Prostate gland (tissue), 2 donors: ENCODE measurements around the gene TMEM18. TPM values are rescaled to one million over a fixed set of nuclear protein-coding genes. Genes with fewer than 3 reads are reported as not detected.

Experiments
- DNase-seq: peaks from one replicate; pipeline ENCODE4 v3.0.0-alpha.2; 2019; ENCODE audit warnings: low spot score
- H3K27ac ChIP-seq, 2 donors: fragments of 200-600 bp; sonication (generic); 2 replicates each; pipeline ENCODE4 v1.5.1; 2017 to 2019
- H3K27me3 ChIP-seq: fragments of 200-600 bp; sonication (generic); replicated peaks from 2 replicates; pipeline ENCODE4 v1.5.1; 2019; ENCODE audit not compliant: insufficient read depth
- H3K36me3 ChIP-seq, 2 donors: fragments of 200-600 bp; sonication (generic); 1 replicate in 1 of 2; 2 replicates in 1 of 2; pipeline versions ENCODE4 v1.5.1 to v1.8.1; 2017 to 2019
- H3K4me1 ChIP-seq: fragments of 200-600 bp; sonication (generic); replicated peaks from 2 replicates; pipeline ENCODE4 v1.5.1; 2019
- H3K4me3 ChIP-seq, 2 donors: fragments of 200-600 bp; sonication (generic); 2 replicates each; pipeline ENCODE4 v1.5.1; 2017 to 2019
- H3K9me3 ChIP-seq: fragments of 200-600 bp; sonication (generic); 2 replicates; pipeline ENCODE4 v1.5.1; 2017
- POLR2A ChIP-seq: fragments of 450-650 bp; IDR thresholded peaks from one replicate; pipeline ENCODE4 v1.6.1; 2016; ENCODE audit warnings: antibody characterized with exemption, mild to moderate bottlenecking
- POLR2AphosphoS5 ChIP-seq: sonication (generic); formaldehyde crosslinking; IDR thresholded peaks from one replicate; pipeline ENCODE4 v1.6.1; 2017; ENCODE audit warnings: antibody characterized with exemption
- WGBS: methylation state at CpG from one replicate; pipeline ENCODE4 v1.1.5; 2018; 5-methylcytosine and 5-hydroxymethylcytosine counted together
- intact Hi-C: fragments of 100-400 bp; cut with DNase I; formaldehyde crosslinking; loops from one replicate; pipeline ENCODE4 v1.14.2; 2022
- total RNA-seq, 2 donors: library from RNA; depleted of rRNA; stranded (reverse); fragments of >200 nt; gene quantifications; one replicate each; pipeline ENCODE4 v1.1.0, GENCODE V29; 2016
- TF ChIP-seq, protein P1 (sequence below), 4 experiments: fragments of 200-600 bp in 2 of 4; fragments of 450-650 bp in 2 of 4; sonication (generic) in 2 of 4; IDR thresholded peaks; 1 replicate in 3 of 4; 2 replicates in 1 of 4; pipeline ENCODE4 v1.5.1; 2016 to 2019; ENCODE audit warnings: antibody characterized with exemption in 4 of 4, mild to moderate bottlenecking in 2 of 4, moderate library complexity in 2 of 4

Gene TMEM18
- total RNA-seq, 2 donors from 2014 or later, result 17.7 to 19.3 TPM

DNA sequence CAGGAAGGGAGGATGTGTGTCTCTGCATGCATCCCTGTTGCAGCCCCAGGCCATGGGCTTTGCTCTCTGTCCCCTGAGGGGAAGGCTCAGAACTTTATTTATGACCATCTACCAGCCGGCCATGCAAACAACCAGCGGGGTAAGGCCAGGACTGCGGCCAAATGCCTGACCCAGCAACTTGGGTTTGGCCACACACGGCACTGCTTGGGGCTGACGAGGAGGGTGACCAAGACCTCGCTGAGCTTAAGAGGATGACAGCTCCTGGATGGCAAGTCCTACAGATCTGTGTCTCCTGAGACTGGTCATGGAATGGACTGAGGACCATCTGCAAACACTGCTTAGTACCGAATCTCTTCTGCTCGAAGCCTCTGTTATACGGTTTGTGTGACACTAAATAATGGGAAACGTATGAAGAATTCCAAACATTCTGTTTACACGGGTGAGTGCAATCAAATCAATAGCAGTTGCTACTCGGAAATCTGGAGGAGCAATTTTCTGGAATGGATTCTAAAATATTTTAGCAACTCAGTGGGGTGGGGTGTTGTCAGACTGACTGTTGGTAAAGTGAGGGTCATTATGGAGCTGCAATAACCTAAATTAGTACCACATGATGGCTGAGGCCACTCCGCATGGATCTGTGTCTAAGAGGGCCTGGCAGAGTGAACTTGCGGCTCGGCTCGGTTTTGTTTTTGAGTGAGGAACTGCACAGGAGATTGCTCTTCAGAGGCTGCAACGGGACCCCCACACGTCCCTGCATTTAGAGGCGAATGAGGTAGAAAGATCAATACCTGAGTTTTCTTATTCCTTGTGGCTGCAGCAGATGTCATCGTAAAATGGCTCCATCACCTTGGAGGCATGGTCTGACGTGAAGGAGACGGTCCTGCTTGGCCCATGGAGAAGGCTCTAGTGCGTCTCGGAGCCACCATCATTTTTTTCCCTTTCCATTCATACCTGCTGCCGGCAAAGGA is 26.6 kb downstream of the TMEM18 start:
- Histone ChIP-seq H3K27ac (no peak overlapping the region), H3K9me3 (no peaks in the 10 kb centered on the region), H3K4me3 (no peak overlapping the region), H3K36me3 (no peaks in the 10 kb centered on the region), H3K27me3 (no peaks in the 10 kb centered on the region), H3K4me1 (no peaks in the 10 kb centered on the region)
- TF ChIP-seq, protein P1, sequence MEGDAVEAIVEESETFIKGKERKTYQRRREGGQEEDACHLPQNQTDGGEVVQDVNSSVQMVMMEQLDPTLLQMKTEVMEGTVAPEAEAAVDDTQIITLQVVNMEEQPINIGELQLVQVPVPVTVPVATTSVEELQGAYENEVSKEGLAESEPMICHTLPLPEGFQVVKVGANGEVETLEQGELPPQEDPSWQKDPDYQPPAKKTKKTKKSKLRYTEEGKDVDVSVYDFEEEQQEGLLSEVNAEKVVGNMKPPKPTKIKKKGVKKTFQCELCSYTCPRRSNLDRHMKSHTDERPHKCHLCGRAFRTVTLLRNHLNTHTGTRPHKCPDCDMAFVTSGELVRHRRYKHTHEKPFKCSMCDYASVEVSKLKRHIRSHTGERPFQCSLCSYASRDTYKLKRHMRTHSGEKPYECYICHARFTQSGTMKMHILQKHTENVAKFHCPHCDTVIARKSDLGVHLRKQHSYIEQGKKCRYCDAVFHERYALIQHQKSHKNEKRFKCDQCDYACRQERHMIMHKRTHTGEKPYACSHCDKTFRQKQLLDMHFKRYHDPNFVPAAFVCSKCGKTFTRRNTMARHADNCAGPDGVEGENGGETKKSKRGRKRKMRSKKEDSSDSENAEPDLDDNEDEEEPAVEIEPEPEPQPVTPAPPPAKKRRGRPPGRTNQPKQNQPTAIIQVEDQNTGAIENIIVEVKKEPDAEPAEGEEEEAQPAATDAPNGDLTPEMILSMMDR (IDR thresholded peaks at IDR 0.05), result no peak
- TF ChIP-seq POLR2A, result no peak
- no peak for TF ChIP-seq POLR2AphosphoS5
- 69% methylated on average over 25 of the region's 25 CpGs for WGBS
- intact Hi-C loops, result no loop called here
- DNase-seq, result no peak

DNA sequence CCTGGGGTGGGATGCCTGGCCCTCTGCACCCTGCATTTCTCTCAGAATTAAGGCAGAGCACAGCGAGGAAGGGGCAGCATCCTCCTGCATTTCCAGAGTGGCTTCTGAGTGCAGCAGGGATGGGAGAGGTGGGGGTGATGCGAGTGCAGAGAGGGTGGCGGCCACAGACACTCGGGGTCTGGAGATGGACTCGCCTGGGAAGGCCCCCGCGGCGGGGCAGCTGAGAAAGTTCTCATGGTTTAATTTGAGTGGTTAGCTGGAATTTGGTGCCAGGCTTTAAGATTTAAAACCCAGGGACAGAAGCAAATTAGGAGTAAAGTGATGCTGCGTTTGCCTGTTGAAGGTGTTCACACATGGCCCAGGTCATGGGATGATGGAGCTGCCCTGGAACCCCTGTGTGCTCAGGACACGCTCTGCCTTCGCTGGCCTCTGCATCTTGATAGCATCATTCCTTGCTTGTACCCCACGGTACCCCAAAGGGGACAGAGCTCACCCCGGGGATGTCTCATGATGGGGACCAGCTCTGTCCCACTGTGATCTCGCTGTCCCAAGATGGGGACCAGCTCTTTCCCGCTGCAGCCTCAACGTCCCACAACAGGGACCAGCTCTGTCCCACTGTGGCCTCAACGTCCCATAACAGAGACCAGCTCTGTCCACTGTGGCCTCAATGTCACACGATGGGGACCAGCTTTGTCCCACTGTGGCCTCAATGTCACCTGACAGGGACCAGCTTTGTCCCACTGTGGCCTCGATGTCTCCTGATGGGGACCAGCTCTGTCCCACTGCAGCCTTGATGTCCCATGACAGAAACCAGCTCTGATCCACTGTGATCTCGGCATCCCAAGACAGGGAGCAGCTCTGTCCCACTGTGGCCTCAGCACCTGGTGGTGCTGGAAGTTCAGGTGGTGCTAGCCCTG is 27.5 kb downstream of the TMEM18 start:
- TF ChIP-seq POLR2AphosphoS5 (no peak), POLR2A (no peak)
- TF ChIP-seq, protein P1 (IDR thresholded peaks at IDR 0.05), result no peak

DNA sequence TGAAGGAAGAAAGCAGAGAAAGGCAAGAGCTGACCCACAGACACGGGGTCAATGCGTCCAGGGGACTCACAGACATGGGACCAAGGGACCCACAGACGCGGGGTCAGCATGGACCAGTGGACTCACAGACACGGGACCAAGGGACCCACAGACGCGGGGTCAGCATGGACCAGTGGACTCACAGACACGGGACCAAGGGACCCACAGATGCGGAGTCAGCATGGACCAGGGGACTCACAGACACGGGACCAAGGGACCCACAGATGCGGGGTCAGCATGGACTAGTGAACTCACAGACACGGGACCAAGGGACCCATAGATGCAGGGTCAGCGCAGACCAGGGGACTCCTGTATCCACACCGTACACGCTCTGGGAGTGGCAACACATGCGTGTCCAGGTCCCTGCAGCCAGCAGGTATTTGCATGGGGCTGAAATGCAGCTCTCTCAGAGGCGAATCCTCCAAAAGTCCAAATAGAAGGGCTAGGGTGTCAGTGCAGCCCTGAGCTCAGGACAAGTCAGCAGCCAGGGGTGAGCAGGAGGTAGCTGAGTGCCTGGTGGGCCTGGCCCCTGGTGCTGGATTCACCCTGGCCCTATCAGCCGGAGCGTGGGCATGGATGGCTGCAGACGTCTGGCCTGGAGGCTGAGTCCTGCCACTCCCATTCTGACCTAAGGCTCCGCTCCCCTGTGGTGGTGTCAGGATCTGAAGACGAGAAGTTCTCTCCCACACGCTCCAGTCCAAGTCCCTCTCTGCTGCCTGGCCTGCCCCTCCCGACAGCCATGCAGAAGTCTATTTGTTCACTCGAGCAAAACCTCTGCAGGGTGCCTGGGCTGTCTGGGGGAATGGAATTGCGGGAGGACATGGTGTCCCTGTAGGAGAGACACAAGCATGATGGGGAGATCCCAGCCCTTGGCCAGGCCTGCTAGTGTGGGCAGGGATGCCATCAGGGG is 28.5 kb downstream of the TMEM18 start:
- no peak overlapping the region for H3K27ac ChIP-seq
- no peaks in the 10 kb centered on the region for H3K4me1 ChIP-seq
- no peaks in the 10 kb centered on the region for H3K36me3 ChIP-seq
- no peak overlapping the region for H3K4me3 ChIP-seq
- no peaks in the 10 kb centered on the region for H3K9me3 ChIP-seq
- no peaks in the 10 kb centered on the region for H3K27me3 ChIP-seq
- TF ChIP-seq POLR2AphosphoS5, result no peak
- TF ChIP-seq POLR2A, result no peak
- TF ChIP-seq, protein P1 (IDR thresholded peaks at IDR 0.05), result no peak
- WGBS, result 87% methylated on average over 26 of the region's 26 CpGs
- intact Hi-C loops, result no loop called here
- no peak for DNase-seq

More for the DNA sequence above, 27.5 kb downstream of the TMEM18 start:
- 94% methylated on average over 20 of the region's 20 CpGs for WGBS
- Histone ChIP-seq H3K27me3 (no peaks in the 10 kb centered on the region), H3K36me3 (no peaks in the 10 kb centered on the region), H3K4me3 (no peak overlapping the region), H3K27ac (no peak overlapping the region), H3K4me1 (no peaks in the 10 kb centered on the region), H3K9me3 (no peaks in the 10 kb centered on the region)
- DNase-seq, result no peak
- intact Hi-C loops, result no loop called here

DNA sequence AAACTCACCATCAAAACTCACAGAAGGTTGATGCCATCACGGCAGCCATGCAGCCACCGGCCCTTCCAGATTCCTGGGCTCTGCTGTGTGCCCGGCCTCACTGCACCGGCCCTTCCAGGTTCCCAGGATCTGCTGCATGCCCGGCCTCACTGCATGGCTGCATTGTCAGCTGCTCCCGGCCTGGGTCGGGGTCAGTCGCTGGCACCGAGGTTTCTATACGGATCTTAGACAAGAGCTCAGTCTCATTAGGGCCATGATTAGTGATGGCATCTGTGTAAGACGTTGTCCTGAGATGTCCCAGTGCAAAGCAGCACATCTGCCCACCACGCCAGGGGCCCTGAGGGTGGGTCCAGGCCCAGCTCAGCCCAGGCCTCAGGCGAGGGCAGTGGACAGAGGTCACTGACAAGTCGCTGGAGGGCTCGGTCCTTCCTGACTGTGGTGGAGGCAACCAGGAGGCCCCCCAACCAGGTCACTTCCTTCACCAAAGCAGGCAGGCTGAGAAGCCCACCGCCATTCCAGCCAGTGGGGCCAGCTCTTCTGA is 29.4 kb downstream of the TMEM18 start:
- intact Hi-C loops, result no loop called here
- H3K36me3 ChIP-seq, result no peaks in the 10 kb centered on the region
- no peaks in the 10 kb centered on the region for H3K27me3 ChIP-seq
- H3K4me3 ChIP-seq, result no peak overlapping the region
- peak; percentile 2 for DNase-seq
- H3K27ac ChIP-seq, result no peak overlapping the region
- H3K4me1 ChIP-seq, result no peaks in the 10 kb centered on the region
- no peaks in the 10 kb centered on the region for H3K9me3 ChIP-seq
- no peak for TF ChIP-seq POLR2AphosphoS5
- TF ChIP-seq, protein P1 (IDR thresholded peaks at IDR 0.05), result no peak
- no peak for TF ChIP-seq POLR2A
- 90% methylated on average over 16 of the region's 16 CpGs for WGBS
